GM04503 (cell line): ENCODE measurements around the gene PAQR5.
"Not testable (repeated sequence)": the region's sequence is repeated elsewhere in the genome, so short reads cannot be mapped to it uniquely, and the experiment has no call there.

Experiments used
- DNase-seq: peaks from one replicate; pipeline ENCODE4 v3.0.0-alpha.2; 2012; ENCODE audit warnings: low read depth

PAQR5 gene

GRCh38 chr15:69357773-69358771, 59.4 kb downstream of the PAQR5 start:
- DNase-seq = no peak

- DNase-seq = no peak
Measured at GRCh38 chr15:69358850-69359249, 60.1 kb downstream of the PAQR5 start.

GRCh38 chr15:69359722-69360121, 61.0 kb downstream of the PAQR5 start:
- no peak for DNase-seq

- DNase-seq = no peak
Measured at GRCh38 chr15:69360642-69361041, 61.9 kb downstream of the PAQR5 start.

- DNase-seq = no peak
Measured at GRCh38 chr15:69367236-69367635, 68.5 kb downstream of the PAQR5 start.

GRCh38 chr15:69369631-69370030, 70.9 kb downstream of the PAQR5 start:
- DNase-seq = no peak

- no peak for DNase-seq
Measured at GRCh38 chr15:69373406-69373805, 74.7 kb downstream of the PAQR5 start.

- DNase-seq = no peak
Measured at GRCh38 chr15:69375151-69375790, 76.6 kb downstream of the PAQR5 start.

- DNase-seq = no peak
Measured at GRCh38 chr15:69377216-69377970, 78.7 kb downstream of the PAQR5 start.

GRCh38 chr15:69380100-69380725, 81.5 kb downstream of the PAQR5 start:
- DNase-seq = no peak

- DNase-seq = no peak
Measured at GRCh38 chr15:69380726-69381105, 82.0 kb downstream of the PAQR5 start.

GRCh38 chr15:69382176-69382575, 83.5 kb downstream of the PAQR5 start:
- not testable (repeated sequence) for DNase-seq

GRCh38 chr15:69384066-69384465, 85.4 kb downstream of the PAQR5 start:
- not testable (repeated sequence) for DNase-seq

GRCh38 chr15:69384626-69385598, 86.2 kb downstream of the PAQR5 start:
- no peak for DNase-seq

- DNase-seq = no peak
Measured at GRCh38 chr15:69385831-69386230, 87.1 kb downstream of the PAQR5 start.

GRCh38 chr15:69386284-69386683, 87.6 kb downstream of the PAQR5 start:
- DNase-seq = no peak

- no peak for DNase-seq
Measured at GRCh38 chr15:69388260-69388705, 89.6 kb downstream of the PAQR5 start.

GRCh38 chr15:69389426-69389825, 90.7 kb downstream of the PAQR5 start:
- DNase-seq = no peak

GRCh38 chr15:69390575-69390974, 91.9 kb downstream of the PAQR5 start:
- DNase-seq = peak; percentile 68

GRCh38 chr15:69391046-69391757, 92.5 kb downstream of the PAQR5 start:
- DNase-seq = no peak
